H9 (cell line): ENCODE measurements around the gene NCAPG. TPM values are rescaled to one million over a fixed set of nuclear protein-coding genes. Genes with fewer than 3 reads are reported as not detected.

ENCODE experiments used
- DNase-seq: peaks from one replicate; pipeline ENCODE4 v3.0.0-alpha.2; 2017
- H2AFZ ChIP-seq: one replicate; pipeline ENCODE4 v1.6.1; 2013; ENCODE audit warnings: mild to moderate bottlenecking, low read length, control low read depth, moderate library complexity
- H2AK5ac ChIP-seq: 2 replicates; pipeline ENCODE4 v1.6.1; 2013; ENCODE audit warnings: low read length, control low read depth, mixed read lengths; ENCODE audit not compliant: insufficient read length
- H2BK120ac ChIP-seq: one replicate; pipeline ENCODE4 v1.6.1; 2013; ENCODE audit warnings: low read depth, mild to moderate bottlenecking, low read length, control low read depth, inconsistent platforms; ENCODE audit not compliant: poor library complexity, severe bottlenecking
- H2BK12ac ChIP-seq: 2 replicates; pipeline ENCODE4 v1.6.1; 2013; ENCODE audit warnings: low read length, control low read depth, mixed read lengths, low read depth; ENCODE audit not compliant: insufficient read length
- H2BK15ac ChIP-seq: 2 replicates; pipeline ENCODE4 v1.6.1; 2013; ENCODE audit warnings: low read depth, low read length, control low read depth
- H2BK20ac ChIP-seq: one replicate; pipeline ENCODE4 v1.6.1; 2013; ENCODE audit warnings: low read depth, mild to moderate bottlenecking, low read length, control low read depth, inconsistent platforms; ENCODE audit not compliant: poor library complexity, severe bottlenecking
- H2BK5ac ChIP-seq: 2 replicates; pipeline ENCODE4 v1.6.1; 2013; ENCODE audit warnings: low read length, control low read depth, mixed read lengths; ENCODE audit not compliant: insufficient read length
- H3K14ac ChIP-seq: 2 replicates; pipeline ENCODE4 v1.6.1; 2013; ENCODE audit warnings: low read length, control low read depth; ENCODE audit not compliant: insufficient read depth
- H3K18ac ChIP-seq: 2 replicates; pipeline ENCODE4 v1.6.1; 2013; ENCODE audit warnings: low read depth, mild to moderate bottlenecking, mixed read lengths, low read length, control low read depth; ENCODE audit not compliant: insufficient read length
- H3K23ac ChIP-seq: 2 replicates; pipeline ENCODE4 v1.6.1; 2013; ENCODE audit warnings: low read length, control low read depth, mixed read lengths, low read depth; ENCODE audit not compliant: insufficient read length
- H3K23me2 ChIP-seq: 2 replicates; pipeline ENCODE4 v1.6.1; 2013; ENCODE audit warnings: low read depth, mild to moderate bottlenecking, mixed read lengths, low read length, control low read depth; ENCODE audit not compliant: insufficient read length, poor library complexity, severe bottlenecking
- H3K27ac ChIP-seq: 2 replicates; pipeline ENCODE4 v1.5.1; 2013; ENCODE audit warnings: low read length, control low read depth, mixed read lengths, low read depth; ENCODE audit not compliant: insufficient read length
- H3K27me3 ChIP-seq: 2 replicates; pipeline ENCODE4 v1.6.1; 2013; ENCODE audit warnings: low read length, control low read depth, inconsistent platforms; ENCODE audit not compliant: insufficient read depth
- H3K4ac ChIP-seq: 2 replicates; pipeline ENCODE4 v1.6.1; 2013; ENCODE audit warnings: low read depth, mild to moderate bottlenecking, control low read depth, inconsistent platforms, low read length, moderate library complexity
- H3K4me1 ChIP-seq: 2 replicates; pipeline ENCODE4 v1.6.1; 2013; ENCODE audit warnings: low read length, control low read depth, inconsistent platforms; ENCODE audit not compliant: insufficient read depth
- H3K4me2 ChIP-seq: 2 replicates; pipeline ENCODE4 v1.6.1; 2013; ENCODE audit warnings: low read length, control low read depth, mixed read lengths; ENCODE audit not compliant: insufficient read length, insufficient read depth
- H3K56ac ChIP-seq: 2 replicates; pipeline ENCODE4 v1.6.1; 2013; ENCODE audit warnings: low read depth, mild to moderate bottlenecking, mixed read lengths, low read length, control low read depth; ENCODE audit not compliant: insufficient read length
- H3K79me1 ChIP-seq: 2 replicates; pipeline ENCODE4 v1.6.1; 2013; ENCODE audit warnings: low read depth, mild to moderate bottlenecking, moderate library complexity, low read length, control low read depth, inconsistent platforms; ENCODE audit not compliant: insufficient read depth, poor library complexity, severe bottlenecking
- H3K79me2 ChIP-seq: 2 replicates; pipeline ENCODE4 v1.6.1; 2013; ENCODE audit warnings: low read length, control low read depth, inconsistent platforms; ENCODE audit not compliant: insufficient read depth
- H3K9ac ChIP-seq: 2 replicates; pipeline ENCODE4 v1.6.1; 2013; ENCODE audit warnings: low read length, control low read depth, mixed read lengths; ENCODE audit not compliant: insufficient read length; ENCODE audit errors: extremely low read depth
- H3K9me3 ChIP-seq: one replicate; pipeline ENCODE4 v1.6.1; 2013; ENCODE audit warnings: low read depth, low read length, inconsistent platforms; ENCODE audit not compliant: control insufficient read depth
- H3T11ph ChIP-seq: one replicate; pipeline ENCODE4 v1.6.1; 2013; ENCODE audit warnings: mild to moderate bottlenecking, low read length, control low read depth, inconsistent platforms
- H4K20me1 ChIP-seq: one replicate; pipeline ENCODE4 v1.6.1; 2013; ENCODE audit not compliant: control insufficient read depth, insufficient read length, insufficient read depth
- H4K5ac ChIP-seq: 2 replicates; pipeline ENCODE4 v1.6.1; 2013; ENCODE audit warnings: low read depth, mild to moderate bottlenecking, mixed read lengths, low read length, control low read depth; ENCODE audit not compliant: insufficient read length
- H4K8ac ChIP-seq: replicated peaks from 2 replicates; pipeline ENCODE4 v1.6.1; 2013; ENCODE audit warnings: low read length, control low read depth, mixed read lengths, low read depth; ENCODE audit not compliant: insufficient read length
- H4K91ac ChIP-seq: 2 replicates; pipeline ENCODE4 v1.6.1; 2013; ENCODE audit warnings: low read depth, mild to moderate bottlenecking, moderate library complexity, mixed read lengths, low read length, control low read depth; ENCODE audit not compliant: insufficient read length
- H3K27ac Mint-ChIP-seq, 3 experiments: 2 replicates in 2 of 3; 3 replicates in 1 of 3; pipeline ENCODE4 v1.8.0; 2020 to 2021; ENCODE audit warnings: mixed read lengths in 3 of 3, mild to moderate bottlenecking in 1 of 3, moderate library complexity in 1 of 3
- H3K27me3 Mint-ChIP-seq: 2 replicates; pipeline ENCODE4 v1.8.0; 2021; ENCODE audit warnings: low read depth, mild to moderate bottlenecking, moderate library complexity, mixed read lengths
- H3K36me3 Mint-ChIP-seq, 3 experiments: 2 replicates in 2 of 3; 3 replicates in 1 of 3; pipeline ENCODE4 v1.8.0; 2020 to 2021; ENCODE audit warnings: low read depth in 3 of 3, mixed read lengths in 3 of 3; ENCODE audit not compliant: insufficient read depth in 1 of 3
- H3K4me1 Mint-ChIP-seq, 2 experiments: 2 replicates each; pipeline ENCODE4 v1.8.0; 2020; ENCODE audit warnings: mixed read lengths in 2 of 2
- H3K4me3 Mint-ChIP-seq, 2 experiments: 2 replicates in 1 of 2; 3 replicates in 1 of 2; pipeline ENCODE4 v1.8.0; 2020 to 2021; ENCODE audit warnings: mild to moderate bottlenecking in 2 of 2, mixed read lengths in 2 of 2, moderate library complexity in 1 of 2
- H3K9me3 Mint-ChIP-seq, 2 experiments: 2 replicates in 1 of 2; 3 replicates in 1 of 2; pipeline ENCODE4 v1.8.0; 2020; ENCODE audit warnings: mild to moderate bottlenecking in 2 of 2, mixed read lengths in 2 of 2, moderate library complexity in 1 of 2
- CTCF ChIP-seq: fragments of 200-600 bp; sonication (generic); conservative IDR thresholded peaks from 3 replicates; pipeline ENCODE4 v1.8.0; 2021; ENCODE audit warnings: antibody characterized with exemption, mild to moderate bottlenecking
- WGBS: extraction: QIAGEN DNeasy Blood & Tissue Kit; methylation state at CpG from one replicate; pipeline ENCODE4 v1.1.7; 2013; ENCODE audit warnings: missing lambda C conversion rate, low lambda C conversion rate, mixed read lengths; ENCODE audit not compliant: insufficient read length; ENCODE audit errors: extremely low coverage; 5-methylcytosine and 5-hydroxymethylcytosine counted together
- total RNA-seq: library from RNA; stranded (reverse); gene quantifications from 2 replicates; pipeline ENCODE4 v1.2.1, GENCODE V29; 2021

Gene NCAPG
- total RNA-seq, 1 experiment from 2014 or later, result 48.8 TPM

GRCh38 chr4:17869327-17869726, 58.5 kb downstream of the NCAPG start:
- Histone ChIP-seq H3K23me2 (no peaks in the 10 kb centered on the region), H3K9me3 (no peaks in the 10 kb centered on the region), H2AK5ac (no peak overlapping the region), H3K9ac (no peak overlapping the region), H3K4ac (no peak overlapping the region), H4K91ac (no peak overlapping the region), H3K23ac (no peak overlapping the region), H3K27ac (no peak overlapping the region), H2BK15ac (no peak overlapping the region), H3K14ac (no peak overlapping the region), H2AFZ (no peak overlapping the region), H2BK20ac (no peak overlapping the region), H3K79me1 (no peaks in the 10 kb centered on the region), H2BK12ac (no peak overlapping the region), H3K4me2 (no peak overlapping the region), H3K27me3 (no peaks in the 10 kb centered on the region), H3T11ph (no peak overlapping the region), H3K18ac (no peak overlapping the region), H3K79me2 (no peaks in the 10 kb centered on the region; the same call in 1 of the 2 replicates), H3K56ac (no peak overlapping the region), H2BK120ac (no peak overlapping the region), H4K20me1 (no peaks in the 10 kb centered on the region), H3K4me1 (no peaks in the 10 kb centered on the region; the same call in 1 of the 2 replicates), H2BK5ac (no peak overlapping the region), H4K8ac (no peak overlapping the region), H4K5ac (no peak overlapping the region)
- peaks cover 0 to 5% of the 10 kb centered on the region in 2 experiments; a peak in 2 of 4 replicates for H3K4me1 Mint-ChIP-seq
- no peak for DNase-seq
- H3K9me3 Mint-ChIP-seq, result no peaks in the 10 kb centered on the region
- no peak overlapping the region for H3K4me3 Mint-ChIP-seq
- H3K36me3 Mint-ChIP-seq, result peaks cover 0 to 1% (median under 1%) of the 10 kb centered on the region in 3 experiments; a peak in 3 of 7 replicates
- no peaks in the 10 kb centered on the region for H3K27me3 Mint-ChIP-seq
- TF ChIP-seq CTCF, result no peak
- WGBS, result no CpG with 5 or more reads among the region's 2 CpGs
- no peak overlapping the region for H3K27ac Mint-ChIP-seq
